ENCODE data around the gene PNP.
"Not testable (repeated sequence)": the region's sequence is repeated elsewhere in the genome, so short reads cannot be mapped to it uniquely, and the experiment has no call there.

PNP gene

DNA sequence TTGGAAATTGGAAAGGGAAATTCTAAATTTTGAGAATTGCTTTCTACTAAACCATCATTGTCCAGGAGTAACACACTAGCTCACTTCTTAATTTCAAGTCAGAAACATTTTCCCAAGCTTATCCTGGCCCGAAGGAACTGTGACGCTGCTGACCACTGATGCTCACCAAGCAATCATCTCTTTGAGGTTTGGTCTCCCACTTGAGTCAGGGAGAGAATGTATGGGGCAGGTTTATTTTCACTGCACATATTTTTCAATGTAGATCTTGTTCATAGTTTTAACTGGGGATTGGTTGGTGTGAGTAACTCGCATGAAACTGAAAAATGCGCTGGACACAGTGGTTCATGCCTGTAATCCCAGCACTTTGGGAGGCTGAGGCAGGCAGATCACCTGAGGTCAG, 23.3 kb downstream of the PNP start:
- no peak for DNase-seq (ENCODE audit: low read depth in 2 of 2)

DNA sequence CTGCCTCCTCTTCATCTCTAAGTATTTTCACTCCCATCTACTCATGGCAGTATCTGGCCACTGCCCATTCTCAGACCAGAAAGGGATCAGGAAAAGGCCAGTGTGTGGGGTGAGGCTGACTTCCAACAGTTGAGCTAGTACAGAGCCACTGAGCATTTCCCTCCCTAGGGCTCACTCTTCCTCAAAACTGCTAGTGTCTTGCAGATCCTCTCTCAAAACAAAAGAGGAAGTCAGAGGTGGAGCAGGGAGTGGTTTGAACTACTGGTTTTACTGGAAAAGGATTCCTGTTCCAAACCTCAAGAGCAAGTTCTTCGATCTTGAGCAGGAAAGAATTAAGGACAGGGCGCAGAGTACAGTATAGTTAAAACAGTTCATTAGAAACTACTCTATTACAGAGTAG, 24.4 kb downstream of the PNP start:
- no peak for DNase-seq (ENCODE audit: low read depth in 2 of 2)

- DNase-seq (ENCODE audit: low read depth in 2 of 2), result no peak
These were observed 25.9 kb downstream of the PNP start for GRCh38 chr14:20494935-20495766.

DNA sequence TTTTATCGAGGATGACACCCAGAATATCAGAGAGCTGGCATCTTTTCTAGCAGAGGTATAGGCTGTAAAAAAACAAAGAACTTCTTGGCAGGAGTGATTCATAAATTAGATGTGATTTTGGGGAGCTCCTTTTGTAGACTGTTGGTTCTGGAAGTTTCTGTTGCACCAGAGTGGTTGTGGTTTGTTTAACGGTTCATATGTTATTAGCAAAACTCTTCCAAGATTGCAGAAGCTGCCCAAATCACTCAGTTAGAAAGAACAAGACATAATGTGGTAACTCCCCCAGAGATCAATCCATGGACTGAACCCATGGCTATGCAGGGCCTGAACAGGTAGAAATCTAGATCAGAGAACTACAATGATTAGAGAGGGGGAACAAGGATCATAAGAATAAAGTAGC, 29.4 kb downstream of the PNP start:
- DNase-seq (ENCODE audit: low read depth in 2 of 2), result no peak

DNA sequence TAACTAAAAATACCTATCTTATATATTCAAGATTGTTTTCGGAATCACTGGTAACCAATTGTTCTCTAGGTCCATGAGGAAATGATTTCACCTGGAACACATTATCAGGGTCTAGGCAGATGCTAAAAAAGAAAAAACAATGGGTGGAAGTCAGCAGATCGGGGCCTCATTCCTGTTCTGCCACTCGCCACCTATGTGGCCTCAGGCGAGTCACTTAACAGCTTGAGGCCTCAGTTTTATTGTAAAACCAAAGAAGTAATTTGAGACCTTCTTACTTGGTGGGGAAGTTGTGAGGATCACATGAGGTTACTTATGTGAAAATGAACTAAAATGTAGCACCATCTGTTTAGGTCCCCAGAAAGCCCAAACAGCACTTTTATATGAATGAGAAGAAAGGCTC, 29.9 kb downstream of the PNP start:
- DNase-seq (ENCODE audit: low read depth in 2 of 2), result no peak

DNA sequence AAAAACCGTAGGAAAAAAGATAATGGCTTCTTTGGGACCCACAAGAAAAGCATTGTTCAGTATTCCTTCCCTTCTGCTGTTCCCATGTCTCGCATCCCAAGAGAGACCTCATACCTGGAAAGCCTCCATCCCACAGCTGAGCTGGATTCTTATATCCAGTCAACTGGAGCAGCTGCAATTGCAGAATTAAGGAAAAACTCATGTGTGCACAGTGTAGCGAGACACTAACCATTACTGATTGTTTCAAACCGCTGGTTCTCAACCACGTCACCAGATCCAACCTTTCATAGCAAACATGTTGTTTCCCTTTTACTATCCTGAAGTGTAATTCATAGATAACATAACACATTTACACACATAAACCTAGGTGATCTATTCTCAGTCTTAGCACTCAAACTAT, 30.7 kb downstream of the PNP start:
- DNase-seq (ENCODE audit: low read depth in 2 of 2), result no peak

GRCh38 chr14:20501346-20501745, 32.1 kb downstream of the PNP start:
- DNase-seq (ENCODE audit: low read depth in 2 of 2), result no peak

DNA sequence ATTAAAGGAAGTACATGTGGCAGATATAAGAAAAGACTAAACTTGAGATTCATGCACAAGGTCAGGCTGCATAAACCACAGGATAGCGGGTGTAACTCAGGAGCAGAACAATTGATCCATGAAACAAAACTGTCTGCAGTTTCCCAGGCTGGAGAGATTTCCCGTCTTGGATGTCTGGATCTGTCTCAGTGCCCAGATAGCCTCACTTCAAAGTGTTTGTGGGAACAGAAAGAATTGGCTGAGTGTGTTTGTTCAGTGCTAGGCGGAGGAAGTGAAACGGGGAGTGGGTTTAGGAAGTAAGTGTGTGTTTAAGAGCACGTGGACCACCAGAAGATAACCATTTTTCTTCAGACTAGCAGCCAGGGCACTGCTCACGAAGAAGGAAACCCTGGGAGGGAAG, 34.7 kb downstream of the PNP start:
- no peak for DNase-seq (ENCODE audit: low read depth in 2 of 2)

DNA sequence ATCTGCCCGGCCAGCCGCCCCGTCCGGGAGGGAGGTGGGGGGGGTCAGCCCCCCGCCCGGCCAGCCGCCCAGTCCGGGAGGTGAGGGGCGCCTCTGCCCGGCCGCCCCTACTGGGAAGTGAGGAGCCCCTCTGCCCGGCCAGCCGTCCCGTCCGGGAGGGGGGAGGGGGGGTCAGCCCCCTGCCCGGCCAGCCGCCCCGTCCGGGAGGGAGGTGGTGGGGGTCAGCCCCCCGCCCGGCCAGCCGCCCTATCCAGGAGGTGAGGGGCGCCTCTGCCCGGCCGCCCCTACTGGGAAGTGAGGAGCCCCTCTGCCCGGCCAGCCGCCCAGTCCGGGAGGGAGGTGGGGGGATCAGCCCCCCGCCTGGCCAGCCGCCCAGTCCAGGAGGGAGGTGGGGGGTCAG, 37.1 kb downstream of the PNP start:
- DNase-seq (ENCODE audit: low read depth in 2 of 2), result not testable (repeated sequence)

DNA sequence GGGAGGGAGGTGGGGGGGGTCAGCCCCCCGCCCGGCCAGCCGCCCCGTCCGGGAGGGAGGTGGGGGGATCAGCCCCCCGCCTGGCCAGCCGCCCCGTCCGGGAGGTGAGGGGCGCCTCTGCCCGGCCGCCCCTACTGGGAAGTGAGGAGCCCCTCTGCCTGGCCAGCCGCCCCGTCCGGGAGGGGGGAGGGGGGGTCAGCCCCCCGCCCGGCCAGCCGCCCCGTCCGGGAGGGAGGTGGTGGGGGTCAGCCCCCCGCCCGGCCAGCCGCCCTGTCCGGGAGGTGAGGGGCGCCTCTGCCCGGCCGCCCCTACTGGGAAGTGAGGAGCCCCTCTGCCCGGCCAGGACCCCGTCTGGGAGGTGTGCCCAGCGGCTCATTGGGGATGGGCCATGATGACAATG, 37.5 kb downstream of the PNP start:
- not testable (repeated sequence) for DNase-seq (ENCODE audit: low read depth in 2 of 2)

GRCh38 chr14:20507537-20507936, 38.3 kb downstream of the PNP start:
- not testable (repeated sequence) for DNase-seq (ENCODE audit: low read depth in 2 of 2)

GRCh38 chr14:20508367-20508766, 39.2 kb downstream of the PNP start:
- DNase-seq (ENCODE audit: low read depth in 2 of 2), result no peak

GRCh38 chr14:20512177-20512905, 43.1 kb downstream of the PNP start:
- DNase-seq (ENCODE audit: low read depth in 2 of 2), result no peak

- DNase-seq (ENCODE audit: low read depth in 2 of 2), result no peak
These were observed 46.6 kb downstream of the PNP start for GRCh38 chr14:20515846-20516245.

DNA sequence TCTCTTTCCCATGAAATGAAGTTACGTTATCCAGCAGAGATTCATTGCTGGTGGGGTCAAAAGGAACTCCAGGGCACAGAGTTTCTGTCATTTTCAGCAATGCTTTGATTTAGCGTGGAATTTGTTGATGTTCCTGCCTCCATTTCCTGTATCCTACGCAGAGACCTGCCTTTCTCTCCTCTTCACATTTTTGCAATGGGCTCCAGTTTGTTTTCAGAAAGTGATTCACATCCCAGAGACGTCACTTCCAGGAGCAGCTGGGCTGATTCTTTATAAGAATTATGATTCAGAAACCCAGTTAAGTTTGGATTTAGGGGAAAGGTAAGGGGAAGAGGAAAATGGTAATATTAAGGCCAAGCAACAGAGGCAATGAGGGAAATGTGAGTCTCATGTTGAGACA, 47.7 kb downstream of the PNP start:
- DNase-seq (ENCODE audit: low read depth in 2 of 2), result no peak

- no peak for DNase-seq (ENCODE audit: low read depth in 2 of 2)
These were observed 53.1 kb downstream of the PNP start for GRCh38 chr14:20522332-20522731.

GRCh38 chr14:20524027-20524426, 54.8 kb downstream of the PNP start:
- DNase-seq (ENCODE audit: low read depth in 2 of 2), result no peak

Measured in stimulated activated CD4-positive, alpha-beta T cell treated with anti-CD3 and anti-CD28 coated beads, Interleukin-1b, Interleukin-23, amount 100 ng/mL, for 4 hours (primary cell).